ENCODE results near the gene SOST.

DNA sequence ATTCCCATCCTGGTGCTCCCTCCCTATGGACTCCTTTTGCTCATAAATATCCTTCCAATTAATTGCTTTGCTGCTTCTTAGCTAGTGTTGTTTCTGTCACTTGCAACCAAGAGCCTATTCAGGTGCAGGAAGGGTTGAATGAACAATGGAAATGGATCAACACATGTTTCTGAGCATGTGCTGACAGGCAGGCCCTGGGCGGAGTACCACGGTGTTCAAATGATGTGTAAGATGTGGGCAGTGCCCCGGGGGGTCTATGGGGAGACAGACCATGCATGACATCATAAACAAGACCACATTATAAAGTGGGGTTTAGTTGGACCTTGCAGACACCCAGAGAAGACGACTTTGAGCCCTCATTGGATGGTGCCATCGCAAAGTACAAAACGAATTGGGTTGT lies 48.5 kb downstream of the SOST start:
- TF ChIP-seq, protein P1, sequence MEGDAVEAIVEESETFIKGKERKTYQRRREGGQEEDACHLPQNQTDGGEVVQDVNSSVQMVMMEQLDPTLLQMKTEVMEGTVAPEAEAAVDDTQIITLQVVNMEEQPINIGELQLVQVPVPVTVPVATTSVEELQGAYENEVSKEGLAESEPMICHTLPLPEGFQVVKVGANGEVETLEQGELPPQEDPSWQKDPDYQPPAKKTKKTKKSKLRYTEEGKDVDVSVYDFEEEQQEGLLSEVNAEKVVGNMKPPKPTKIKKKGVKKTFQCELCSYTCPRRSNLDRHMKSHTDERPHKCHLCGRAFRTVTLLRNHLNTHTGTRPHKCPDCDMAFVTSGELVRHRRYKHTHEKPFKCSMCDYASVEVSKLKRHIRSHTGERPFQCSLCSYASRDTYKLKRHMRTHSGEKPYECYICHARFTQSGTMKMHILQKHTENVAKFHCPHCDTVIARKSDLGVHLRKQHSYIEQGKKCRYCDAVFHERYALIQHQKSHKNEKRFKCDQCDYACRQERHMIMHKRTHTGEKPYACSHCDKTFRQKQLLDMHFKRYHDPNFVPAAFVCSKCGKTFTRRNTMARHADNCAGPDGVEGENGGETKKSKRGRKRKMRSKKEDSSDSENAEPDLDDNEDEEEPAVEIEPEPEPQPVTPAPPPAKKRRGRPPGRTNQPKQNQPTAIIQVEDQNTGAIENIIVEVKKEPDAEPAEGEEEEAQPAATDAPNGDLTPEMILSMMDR (IDR thresholded peaks at IDR 0.05; ENCODE audit: poor library complexity, severe bottlenecking), result no peak
- TF ChIP-seq EZH2 (IDR thresholded peaks at IDR 0.05; ENCODE audit: borderline replicate concordance, insufficient read depth, low read length, poor library complexity, severe bottlenecking) (no peak), TAF1 (IDR thresholded peaks at IDR 0.05; ENCODE audit: low read depth) (no peak), POLR2AphosphoS5 (IDR thresholded peaks at IDR 0.05) (no peak)

All from neural cell (in vitro differentiated cells).